Bronchial smooth muscle cell (primary cell): ENCODE measurements around the gene C1QL4. TPM values are rescaled to one million over a fixed set of nuclear protein-coding genes. Genes with fewer than 3 reads are reported as not detected.

Experiments used
- total RNA-seq: library from RNA; depleted of rRNA; stranded (reverse); fragments of >200 nt; gene quantifications from 2 replicates; pipeline ENCODE4 v1.2.1, GENCODE V29; 2014

Gene C1QL4
- total RNA-seq: 0.09 and 0.63 TPM in 2 replicates

GRCh38 chr12:49336645-49337584 is at the start of gene C1QL4:
TSS of gene C1QL4 (minus strand) at chr12:49337188. CDS start at chr12:49336477, 711 bp downstream.

GRCh38 chr12:49367381-49368239 is 30.6 kb upstream of the C1QL4 start, which contains the start of gene SPATS2:
TSS of gene SPATS2 (plus strand) at chr12:49367462. CDS start at chr12:49461013, 93,551 bp downstream.

DNA sequence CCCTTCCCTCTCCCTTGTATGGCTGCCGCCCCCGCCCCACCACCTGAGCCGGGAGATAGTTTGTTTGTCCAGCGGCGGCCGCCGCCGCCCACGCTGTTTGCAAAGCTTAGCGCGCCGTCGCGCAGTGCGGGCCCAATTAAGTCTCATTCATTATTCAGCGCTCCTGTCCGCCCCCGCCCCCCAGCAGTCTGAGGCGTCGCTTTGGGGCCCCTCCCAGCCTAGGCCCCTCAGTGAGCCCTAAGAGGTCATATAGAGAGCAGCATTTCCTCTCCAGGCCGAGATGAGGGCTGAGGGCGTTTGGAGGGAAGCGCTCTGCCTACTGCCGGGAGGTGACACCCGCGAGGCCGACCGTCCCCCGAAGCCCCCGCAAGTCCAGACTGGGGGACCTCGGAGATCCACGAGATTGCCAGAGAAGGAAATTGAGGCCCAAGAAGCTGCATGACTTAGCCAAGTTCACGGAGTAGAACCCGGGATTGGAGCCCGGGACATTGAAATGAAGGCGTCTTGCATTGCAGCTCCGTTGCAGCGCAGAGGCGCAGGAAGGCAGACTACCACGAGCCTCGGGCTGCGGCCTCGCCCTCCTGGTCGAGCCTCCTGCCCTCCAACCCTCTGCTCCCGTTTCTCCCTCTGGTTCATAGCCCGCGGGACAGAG is 9.8 kb upstream of the C1QL4 start, which contains the start of gene DNAJC22:
DNAJC22 (plus strand) TSS at position 230 of the 652 bp plus-strand sequence. CDS start 1,985 bp downstream, outside the sequence.

DNA sequence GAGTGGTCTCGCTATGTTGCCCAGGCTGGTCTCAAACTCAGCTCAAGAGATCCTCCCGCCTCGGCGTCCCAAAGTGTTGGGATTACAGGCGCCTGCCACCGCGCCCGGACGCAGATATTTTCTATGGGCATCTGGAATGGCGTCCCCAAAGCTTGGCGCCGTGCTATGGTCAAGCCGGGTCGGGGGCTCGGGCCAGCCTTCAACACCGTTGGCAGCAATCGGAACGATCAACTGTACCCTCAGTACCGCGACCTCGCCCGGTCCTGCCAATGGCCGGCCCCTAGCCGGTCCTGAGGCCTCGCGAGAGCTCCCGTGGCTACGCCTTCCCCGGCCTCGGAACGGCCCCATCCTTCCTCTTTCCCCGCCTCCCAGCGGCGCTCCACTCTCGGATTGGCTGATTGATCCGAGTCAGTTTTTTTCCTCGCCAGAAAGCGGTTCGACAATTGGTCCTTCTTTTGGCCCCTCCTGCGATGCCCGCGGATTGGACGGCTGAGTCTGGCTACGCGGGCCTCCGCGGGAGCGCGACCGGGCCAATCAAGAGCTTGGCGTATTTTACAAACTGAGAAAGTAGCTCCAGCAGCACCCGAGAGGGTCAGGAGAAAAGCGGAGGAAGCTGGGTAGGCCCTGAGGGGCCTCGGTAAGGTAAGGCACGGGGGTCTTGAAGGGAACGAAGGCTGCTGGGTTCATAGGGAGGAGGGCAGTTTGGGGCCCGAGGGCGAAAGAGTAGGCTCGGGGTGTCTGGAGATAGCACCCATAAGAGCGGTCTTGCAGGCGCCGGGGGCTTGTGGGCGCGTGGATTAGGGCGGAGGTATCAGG is 14.1 kb downstream of the C1QL4 start, which contains the start of gene TROAP:
TROAP (plus strand) TSS at position 548 of the 816 bp plus-strand sequence. CDS start 354 bp downstream, outside the sequence.

DNA sequence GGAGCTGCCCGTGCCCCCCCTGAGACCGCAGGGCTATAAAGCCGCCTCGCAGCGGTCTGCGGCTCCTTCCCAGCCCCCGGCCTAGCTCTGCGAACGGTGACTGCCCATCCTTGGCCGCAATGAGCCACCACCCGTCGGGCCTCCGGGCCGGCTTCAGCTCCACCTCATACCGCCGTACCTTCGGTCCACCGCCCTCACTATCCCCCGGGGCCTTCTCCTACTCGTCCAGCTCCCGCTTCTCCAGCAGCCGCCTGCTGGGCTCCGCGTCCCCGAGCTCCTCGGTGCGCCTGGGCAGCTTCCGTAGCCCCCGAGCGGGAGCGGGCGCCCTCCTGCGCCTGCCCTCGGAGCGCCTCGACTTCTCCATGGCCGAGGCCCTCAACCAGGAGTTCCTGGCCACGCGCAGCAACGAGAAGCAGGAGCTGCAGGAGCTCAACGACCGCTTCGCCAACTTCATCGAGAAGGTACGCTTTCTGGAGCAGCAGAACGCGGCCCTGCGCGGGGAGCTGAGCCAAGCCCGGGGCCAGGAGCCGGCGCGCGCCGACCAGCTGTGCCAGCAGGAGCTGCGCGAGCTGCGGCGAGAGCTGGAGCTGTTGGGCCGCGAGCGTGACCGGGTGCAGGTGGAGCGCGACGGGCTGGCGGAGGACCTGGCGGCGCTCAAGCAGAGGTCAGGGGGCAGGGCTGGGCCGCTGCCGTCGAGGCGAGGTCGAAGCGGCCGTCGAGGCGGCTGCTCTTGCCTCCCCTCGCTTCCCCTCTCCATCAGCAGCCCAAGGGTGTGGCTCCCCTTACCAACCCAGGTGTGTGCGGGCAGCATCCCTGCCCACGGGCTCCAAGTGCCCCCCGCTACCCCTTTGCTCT is 41.7 kb downstream of the C1QL4 start, which contains the start of gene PRPH:
PRPH (plus strand) TSS at position 66 of the 855 bp plus-strand sequence; CDS start at position 120, 54 bp downstream.

Other genes starting within 250 kb of the C1QL4 start
- 0.17 TPM in 1 of 2 replicates, not detected in the other for gene DHH, start 242.4 kb downstream of the C1QL4 start, total RNA-seq
- gene LMBR1L, start 226.3 kb downstream of the C1QL4 start, total RNA-seq: 60.2 and 61.0 TPM in 2 replicates
- gene TUBA1B, start 205.8 kb downstream of the C1QL4 start, total RNA-seq: 573 and 797 TPM in 2 replicates
- 861 and 1,359 TPM in 2 replicates for gene TUBA1A, start 148.1 kb downstream of the C1QL4 start, total RNA-seq
- 99.6 and 124 TPM in 2 replicates for gene TUBA1C, start 72.1 kb downstream of the C1QL4 start, total RNA-seq
- 0.95 and 1.4 TPM in 2 replicates for gene PRPH, start 42.0 kb downstream of the C1QL4 start, total RNA-seq
- gene TROAP, start 13.9 kb downstream of the C1QL4 start, total RNA-seq: 1.0 and 4.7 TPM in 2 replicates
- gene DNAJC22, start 9.7 kb upstream of the C1QL4 start, total RNA-seq: 0.43 and 7.9 TPM in 2 replicates
- 27.0 and 40.5 TPM in 2 replicates for gene SPATS2, start 30.3 kb upstream of the C1QL4 start, total RNA-seq
- 0.32 and 0.52 TPM in 2 replicates for gene KCNH3, start 201.8 kb upstream of the C1QL4 start, total RNA-seq
- gene MCRS1, start 231.0 kb upstream of the C1QL4 start, total RNA-seq: 45.9 and 55.4 TPM in 2 replicates